Ascending aorta (tissue), 2 donors: ENCODE data around the gene KCNE4. TPM values are rescaled to one million over a fixed set of nuclear protein-coding genes. Genes with fewer than 3 reads are reported as not detected.

Source experiments
- DNase-seq, 2 donors: peaks; one replicate each; pipeline ENCODE4 v3.0.0-alpha.2; 2019; ENCODE audit warnings: low spot score in 2 of 2
- H3K27ac ChIP-seq, 2 donors: fragments of 200-600 bp; sonication (generic); one replicate each; pipeline ENCODE4 v1.5.1; 2016 to 2017; ENCODE audit warnings: mild to moderate bottlenecking in 1 of 2
- H3K27me3 ChIP-seq: fragments of 200-600 bp; sonication (generic); one replicate; pipeline ENCODE4 v1.5.1; 2017
- H3K36me3 ChIP-seq, 2 donors: fragments of 200-600 bp; sonication (generic); one replicate each; pipeline ENCODE4 v1.5.1; 2016
- H3K4me1 ChIP-seq, 2 donors: fragments of 200-600 bp; sonication (generic); one replicate each; pipeline ENCODE4 v1.5.1; 2016 to 2017; ENCODE audit warnings: mild to moderate bottlenecking in 1 of 2
- H3K4me3 ChIP-seq, 2 donors: fragments of 200-600 bp; sonication (generic); one replicate each; pipeline ENCODE4 v1.5.1; 2016 to 2017; ENCODE audit warnings: mild to moderate bottlenecking in 1 of 2
- H3K9me3 ChIP-seq, 2 donors: fragments of 200-600 bp; sonication (generic); one replicate each; pipeline ENCODE4 v1.5.1; 2016
- CTCF ChIP-seq, 3 experiments: fragments of 200-600 bp in 2 of 3; fragments of 450-650 bp in 1 of 3; sonication (generic) in 2 of 3; IDR thresholded peaks; one replicate each; pipeline ENCODE4 v1.5.1; 2016 to 2019; ENCODE audit warnings: antibody characterized with exemption in 3 of 3, mild to moderate bottlenecking in 1 of 3, moderate library complexity in 1 of 3
- intact Hi-C: fragments of 100-400 bp; cut with DNase I; formaldehyde crosslinking; loops from one replicate; pipeline ENCODE4 v1.15.1; 2023
- total RNA-seq: library from RNA; depleted of rRNA; stranded (reverse); fragments of >200 nt; gene quantifications from one replicate; pipeline ENCODE4 v1.1.0, GENCODE V29; 2016

Gene KCNE4
- total RNA-seq, 1 donor from 2014 or later = 18.3 TPM

DNA sequence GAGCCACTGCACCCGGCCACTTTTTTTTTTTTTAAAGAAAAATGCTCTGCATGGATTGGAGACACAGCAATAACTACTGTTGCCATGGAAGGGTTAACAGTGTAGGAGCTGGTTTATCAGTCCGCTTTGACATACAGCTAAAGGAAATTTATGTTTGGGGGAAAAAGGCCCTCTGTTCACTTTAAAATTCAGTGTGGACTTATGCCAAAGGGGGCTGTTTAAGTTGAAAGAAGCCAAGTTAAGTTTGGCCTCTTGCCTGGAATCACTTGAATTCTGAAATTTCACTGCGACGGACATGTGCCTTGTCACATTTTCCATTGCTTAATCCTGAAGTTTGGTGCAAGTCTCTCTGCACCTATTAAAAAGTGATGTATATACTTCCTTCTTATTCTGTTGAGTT is 3.1 kb downstream of the KCNE4 start:
- Histone ChIP-seq H3K4me1 (peaks cover 8 to 37% of the 10 kb centered on the region in 2 donors), H3K4me3 (peak overlapping the region in 1 of 2 donors; percentile 68), H3K27me3 (no peaks in the 10 kb centered on the region), H3K36me3 (no peaks in the 10 kb centered on the region), H3K9me3 (no peaks in the 10 kb centered on the region), H3K27ac (peak overlapping the region; percentile 80 to 83)
- intact Hi-C loops = loop anchor here (5.0 kb wide), 1 partner anchor 672 kb away; no protein-coding TSS in a partner anchor
- DNase-seq = peak in 1 of 2 donors; percentile 74
- no peak for TF ChIP-seq CTCF (IDR thresholded peaks at IDR 0.05)

DNA sequence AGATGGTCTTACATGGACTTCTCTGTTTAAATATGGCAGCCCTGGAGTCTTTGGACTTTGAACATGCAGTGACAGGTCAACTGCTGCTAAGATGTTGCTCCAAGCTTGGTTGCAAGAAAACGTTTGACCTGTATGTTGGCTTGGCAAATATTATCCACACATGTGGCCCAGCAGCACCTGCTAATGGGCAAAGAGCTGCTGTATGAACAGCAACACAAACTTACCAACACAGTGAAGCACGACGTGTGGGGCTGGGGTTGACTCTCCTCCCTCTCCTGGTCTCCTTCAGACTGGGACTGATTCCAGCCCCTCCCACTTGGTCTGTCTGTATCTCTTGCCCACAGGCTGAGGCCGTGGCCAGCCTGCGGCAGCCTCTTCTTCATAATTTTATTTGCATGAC is 3.8 kb downstream of the KCNE4 start:
- TF ChIP-seq CTCF (IDR thresholded peaks at IDR 0.05) = no peak
- H3K36me3 ChIP-seq = no peaks in the 10 kb centered on the region
- H3K27me3 ChIP-seq = no peaks in the 10 kb centered on the region
- no peaks in the 10 kb centered on the region for H3K9me3 ChIP-seq
- intact Hi-C loops = loop anchor here (5.0 kb wide), 1 partner anchor 671 kb away; no protein-coding TSS in a partner anchor
- H3K4me1 ChIP-seq = peaks cover 8 to 30% of the 10 kb centered on the region in 2 donors
- H3K4me3 ChIP-seq = peak overlapping the region in 1 of 2 donors; percentile 68
- peak overlapping the region; percentile 80 to 83 for H3K27ac ChIP-seq
- no peak for DNase-seq

- Histone ChIP-seq H3K4me3 (peak overlapping the region in 1 of 2 donors; percentile 68), H3K27me3 (no peaks in the 10 kb centered on the region), H3K27ac (peak overlapping the region; percentile 80 to 83), H3K36me3 (no peaks in the 10 kb centered on the region), H3K4me1 (peaks cover 8 to 27% of the 10 kb centered on the region in 2 donors), H3K9me3 (no peaks in the 10 kb centered on the region)
- intact Hi-C loops = loop anchor here (5.0 kb wide), 1 partner anchor 670 kb away; no protein-coding TSS in a partner anchor
- no peak for DNase-seq
- no peak for TF ChIP-seq CTCF (IDR thresholded peaks at IDR 0.05)
These were observed 4.9 kb downstream of the KCNE4 start for GRCh38 chr2:223056701-223057418.

GRCh38 chr2:223057569-223057968 is 5.6 kb downstream of the KCNE4 start:
- Histone ChIP-seq H3K9me3 (no peaks in the 10 kb centered on the region), H3K27ac (peak overlapping the region; percentile 80 to 83), H3K36me3 (no peaks in the 10 kb centered on the region), H3K4me1 (peaks cover 8 to 27% of the 10 kb centered on the region in 2 donors), H3K27me3 (no peaks in the 10 kb centered on the region), H3K4me3 (no peak overlapping the region)
- intact Hi-C loops = loop anchor here (5.0 kb wide), 1 partner anchor 670 kb away; no protein-coding TSS in a partner anchor
- no peak for TF ChIP-seq CTCF (IDR thresholded peaks at IDR 0.05)
- DNase-seq = no peak

DNA sequence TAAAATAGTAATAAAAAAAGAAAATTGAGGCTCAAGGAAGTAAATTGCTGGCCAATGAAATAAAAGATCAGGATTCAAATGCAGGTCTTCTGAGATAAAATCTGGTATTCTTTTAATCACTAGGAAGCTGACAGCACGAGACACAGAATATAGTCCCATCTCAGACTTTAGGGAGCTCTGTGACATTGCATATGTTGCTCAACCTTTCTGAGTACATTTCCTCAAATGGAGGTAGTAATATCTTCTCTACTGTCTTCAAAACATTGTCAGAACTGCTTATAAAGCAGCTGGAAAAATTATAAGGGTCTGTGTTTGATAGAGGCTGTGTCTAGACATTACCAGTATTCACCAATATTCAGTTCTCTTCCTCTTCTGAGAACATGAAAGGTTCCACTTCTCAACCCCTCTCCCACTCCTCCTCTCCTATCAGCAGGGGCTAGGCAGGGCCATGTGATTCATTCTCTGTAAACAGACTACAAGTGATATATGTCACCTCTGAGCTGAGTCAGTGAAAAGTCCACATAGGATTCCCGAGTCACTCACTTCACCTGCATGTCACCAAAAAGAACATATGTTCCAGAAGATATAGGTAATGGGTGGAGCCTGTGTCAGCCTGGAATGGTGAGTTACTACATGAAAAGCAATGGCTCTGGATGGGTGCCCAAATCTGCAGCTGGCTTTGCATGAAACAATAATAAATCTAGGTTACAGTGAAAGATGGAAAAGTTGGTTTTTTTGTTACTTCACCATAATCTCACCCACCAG is 7.1 kb downstream of the KCNE4 start:
- intact Hi-C loops = loop anchor here (5.0 kb wide), 1 partner anchor 668 kb away; no protein-coding TSS in a partner anchor
- Histone ChIP-seq H3K36me3 (no peaks in the 10 kb centered on the region), H3K4me1 (peaks cover 8 to 23% of the 10 kb centered on the region in 2 donors), H3K9me3 (no peaks in the 10 kb centered on the region), H3K4me3 (no peak overlapping the region), H3K27me3 (no peaks in the 10 kb centered on the region), H3K27ac (no peak overlapping the region)
- TF ChIP-seq CTCF (IDR thresholded peaks at IDR 0.05) = no peak
- no peak for DNase-seq
